ENCODE results near the gene ELP6. TPM values are rescaled to one million over a fixed set of nuclear protein-coding genes. Genes with fewer than 3 reads are reported as not detected.
"Not testable (repeated sequence)": the region's sequence is repeated elsewhere in the genome, so short reads cannot be mapped to it uniquely, and the experiment has no call there.

Gene ELP6
- total and polyA plus RNA-seq, 5 donors: 15.3 to 28.7 (median 23.0) TPM

DNA sequence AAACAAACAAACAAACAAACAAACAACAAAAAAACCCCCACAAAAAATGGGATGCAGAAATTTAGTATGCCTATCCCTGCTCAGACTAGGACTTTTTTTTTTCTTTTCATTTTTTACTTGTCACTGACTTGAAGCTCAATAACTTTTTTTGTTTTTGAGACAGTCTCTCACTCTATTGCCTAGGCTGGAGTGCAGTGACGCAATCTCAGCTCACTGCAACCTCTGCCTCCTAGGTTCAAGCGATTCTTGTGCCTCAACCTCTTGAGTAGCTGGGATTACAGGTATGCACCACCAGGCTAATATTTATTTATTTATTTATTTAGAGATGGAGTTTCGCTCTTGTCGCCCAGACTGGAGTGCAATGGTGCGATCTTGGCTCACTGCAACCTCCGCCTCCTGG is 8.2 kb downstream of the ELP6 start:
- 99% methylated on average over 6 of the region's 6 CpGs for WGBS
- H3K27ac ChIP-seq (ENCODE audit: low read length); DNase-seq; H3K9me3 ChIP-seq (ENCODE audit: control insufficient read depth, low read length); H3K4me3 ChIP-seq (ENCODE audit: low read length); ATAC-seq; H3K4me1 ChIP-seq (ENCODE audit: control insufficient read depth, insufficient read depth, low read length); H3K27me3 ChIP-seq (ENCODE audit: control insufficient read depth, insufficient read depth): not testable (repeated sequence)
- intact Hi-C loops (cut with DNase I): loop anchor here in 1 of 4 donors (10.0 kb wide), 1 partner anchor 1600 kb away; no protein-coding TSS in a partner anchor

DNA sequence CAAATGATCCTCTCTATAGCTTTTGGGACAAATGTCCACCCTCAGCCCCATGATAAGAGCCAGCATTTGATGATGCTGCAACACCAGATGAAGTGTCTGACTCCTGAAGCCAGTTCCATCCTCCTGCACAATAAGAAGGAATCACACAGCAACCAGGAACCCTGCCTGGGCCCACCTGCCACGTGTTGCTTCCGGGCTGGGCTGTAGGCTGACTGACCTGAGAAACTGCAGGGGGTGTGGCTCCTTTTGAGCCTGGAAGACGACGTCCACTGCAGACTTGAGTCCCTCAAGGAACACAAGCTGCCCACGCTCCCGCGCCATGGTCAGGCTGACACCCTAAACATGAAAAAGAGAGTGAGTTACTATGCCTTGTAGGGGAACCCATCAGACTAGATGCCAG is 9.4 kb downstream of the ELP6 start:
- Histone ChIP-seq H3K27ac (ENCODE audit: low read length) (no peak overlapping the region), H3K4me3 (ENCODE audit: low read length) (no peak overlapping the region), H3K4me1 (ENCODE audit: control insufficient read depth, insufficient read depth, low read length) (no peaks in the 10 kb centered on the region), H3K9me3 (ENCODE audit: control insufficient read depth, low read length) (no peaks in the 10 kb centered on the region), H3K27me3 (ENCODE audit: control insufficient read depth, insufficient read depth) (no peaks in the 10 kb centered on the region)
- intact Hi-C loops (cut with DNase I): loop anchor here in 1 of 4 donors (10.0 kb wide), 1 partner anchor 1599 kb away; no protein-coding TSS in a partner anchor
- DNase-seq: no peak
- WGBS: 90% methylated on average over 7 of the region's 7 CpGs
- ATAC-seq: no peak

DNA sequence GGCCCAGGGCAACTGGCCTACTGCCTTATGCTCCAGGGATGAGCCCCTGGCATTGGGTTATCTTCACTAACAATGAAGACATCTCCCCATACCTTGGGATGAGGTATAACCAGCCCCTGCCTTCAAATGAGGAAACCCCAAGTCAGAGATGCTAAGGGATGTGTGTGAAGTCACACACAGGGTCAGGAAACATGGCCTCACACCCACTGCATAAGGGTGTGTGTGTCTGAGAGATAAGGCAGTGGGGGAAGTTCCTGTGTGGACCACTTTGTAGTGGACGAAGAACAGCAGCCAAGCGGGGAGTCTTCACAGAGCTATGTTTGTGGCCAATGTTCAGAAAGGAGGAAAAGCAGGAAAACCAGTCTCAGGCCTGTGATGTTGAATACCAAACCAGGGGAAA is 10.5 kb downstream of the ELP6 start:
- no peak overlapping the region for H3K27ac ChIP-seq (ENCODE audit: low read length)
- intact Hi-C loops (cut with DNase I): loop anchor here in 1 of 4 donors (10.0 kb wide), 1 partner anchor 1598 kb away; no protein-coding TSS in a partner anchor
- ATAC-seq (no peak), DNase-seq (no peak)
- no peak overlapping the region for H3K4me3 ChIP-seq (ENCODE audit: low read length)
- 80% methylated on average over 2 of the region's 2 CpGs for WGBS
- no peaks in the 10 kb centered on the region for H3K27me3 ChIP-seq (ENCODE audit: control insufficient read depth, insufficient read depth)
- no peaks in the 10 kb centered on the region for H3K4me1 ChIP-seq (ENCODE audit: control insufficient read depth, insufficient read depth, low read length)
- no peaks in the 10 kb centered on the region for H3K9me3 ChIP-seq (ENCODE audit: control insufficient read depth, low read length)

DNA sequence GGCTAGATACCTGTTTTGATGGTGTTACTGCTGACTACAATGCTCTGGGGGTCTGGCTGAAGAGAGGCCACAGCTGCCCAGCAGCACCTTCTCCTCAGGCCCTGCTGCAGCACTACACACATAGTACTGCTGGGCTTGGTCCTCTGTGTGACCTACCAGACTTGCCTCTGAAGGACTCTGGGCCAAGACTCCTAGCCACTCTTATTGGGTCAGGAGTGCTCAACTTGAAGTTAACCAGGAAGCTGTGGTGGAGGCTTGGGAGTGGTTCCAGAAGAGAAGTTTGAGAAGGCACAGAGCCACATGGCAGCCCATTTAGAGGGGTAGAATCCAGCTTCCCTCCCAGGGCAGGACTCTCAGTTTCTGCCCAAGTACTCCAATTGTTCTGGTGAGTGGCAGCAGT is 16.6 kb downstream of the ELP6 start:
- no peak overlapping the region for H3K4me3 ChIP-seq (ENCODE audit: low read length)
- no peaks in the 10 kb centered on the region for H3K27me3 ChIP-seq (ENCODE audit: control insufficient read depth, insufficient read depth)
- DNase-seq: no peak
- H3K27ac ChIP-seq (ENCODE audit: low read length): no peak overlapping the region
- H3K4me1 ChIP-seq (ENCODE audit: control insufficient read depth, insufficient read depth, low read length): no peaks in the 10 kb centered on the region
- H3K9me3 ChIP-seq (ENCODE audit: control insufficient read depth, low read length): no peaks in the 10 kb centered on the region
- no peak for ATAC-seq
- intact Hi-C loops (cut with DNase I): no loop called here

DNA sequence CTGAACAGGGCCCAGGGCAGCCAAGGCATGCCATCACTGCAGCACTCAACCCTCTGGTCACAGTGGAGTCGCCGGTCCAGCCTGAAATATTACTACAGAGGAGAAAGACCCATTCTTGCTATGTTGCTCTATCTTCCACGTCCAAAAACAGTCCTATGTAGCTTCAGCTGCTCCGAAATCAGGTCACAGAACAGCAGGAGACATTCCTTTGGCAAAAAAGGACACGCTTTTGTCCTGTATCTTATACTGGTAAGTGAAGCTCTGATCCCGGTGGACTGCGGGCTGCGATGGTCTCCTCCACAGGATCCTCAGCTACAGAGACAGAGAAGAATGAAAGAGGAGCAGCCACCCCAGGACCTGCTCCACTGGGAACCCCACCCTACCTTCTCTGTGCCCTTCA is 17.6 kb downstream of the ELP6 start:
- intact Hi-C loops (cut with DNase I): no loop called here
- 94% methylated on average over 8 of the region's 8 CpGs for WGBS

GRCh38 chr3:47495111-47495510 is 18.4 kb downstream of the ELP6 start:
- Histone ChIP-seq H3K27ac (ENCODE audit: low read length) (no peak overlapping the region), H3K4me1 (ENCODE audit: control insufficient read depth, insufficient read depth, low read length) (no peaks in the 10 kb centered on the region), H3K9me3 (ENCODE audit: control insufficient read depth, low read length) (no peaks in the 10 kb centered on the region), H3K27me3 (ENCODE audit: control insufficient read depth, insufficient read depth) (no peaks in the 10 kb centered on the region), H3K4me3 (ENCODE audit: low read length) (no peak overlapping the region)
- WGBS: 96% methylated on average over 4 of the region's 4 CpGs
- DNase-seq (no peak), ATAC-seq (no peak)
- intact Hi-C loops (cut with DNase I): no loop called here

More for the DNA sequence above, 17.6 kb downstream of the ELP6 start:
- Histone ChIP-seq H3K27ac (ENCODE audit: low read length) (no peak overlapping the region), H3K27me3 (ENCODE audit: control insufficient read depth, insufficient read depth) (no peaks in the 10 kb centered on the region), H3K4me3 (ENCODE audit: low read length) (no peak overlapping the region), H3K9me3 (ENCODE audit: control insufficient read depth, low read length) (no peaks in the 10 kb centered on the region), H3K4me1 (ENCODE audit: control insufficient read depth, insufficient read depth, low read length) (no peaks in the 10 kb centered on the region)
- no peak for DNase-seq
- no peak for ATAC-seq

GRCh38 chr3:47491777-47492176 is 21.7 kb downstream of the ELP6 start:
- DNase-seq (no peak), ATAC-seq (no peak)
- Histone ChIP-seq H3K9me3 (ENCODE audit: control insufficient read depth, low read length) (no peaks in the 10 kb centered on the region), H3K4me3 (ENCODE audit: low read length) (no peak overlapping the region), H3K27ac (ENCODE audit: low read length) (no peak overlapping the region), H3K27me3 (ENCODE audit: control insufficient read depth, insufficient read depth) (no peaks in the 10 kb centered on the region), H3K4me1 (ENCODE audit: control insufficient read depth, insufficient read depth, low read length) (no peaks in the 10 kb centered on the region)
- 91% methylated on average over 12 of the region's 12 CpGs for WGBS
- intact Hi-C loops (cut with DNase I): no loop called here

DNA sequence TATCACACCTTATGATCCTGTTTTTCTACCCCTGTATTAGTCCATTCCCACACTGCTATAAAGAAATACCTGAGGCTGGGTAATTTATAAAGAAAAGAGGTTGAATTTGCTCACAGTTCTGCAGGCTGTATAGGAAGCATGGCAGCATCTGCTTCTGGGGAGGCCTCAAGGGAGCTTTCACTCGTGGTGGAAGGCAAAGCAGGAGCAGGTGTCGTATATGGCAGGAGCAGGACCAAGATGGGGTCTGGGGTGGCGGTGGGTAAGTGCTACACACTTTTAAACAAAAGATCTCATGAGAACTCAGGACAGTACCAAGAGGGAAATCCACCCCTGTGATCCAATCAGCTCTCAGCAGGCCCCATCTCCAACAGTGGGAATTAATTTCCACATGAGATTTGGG is 22.3 kb downstream of the ELP6 start:
- intact Hi-C loops (cut with DNase I): no loop called here
- Histone ChIP-seq H3K27ac (ENCODE audit: low read length) (no peak overlapping the region), H3K4me1 (ENCODE audit: control insufficient read depth, insufficient read depth, low read length) (no peaks in the 10 kb centered on the region), H3K9me3 (ENCODE audit: control insufficient read depth, low read length) (no peaks in the 10 kb centered on the region), H3K27me3 (ENCODE audit: control insufficient read depth, insufficient read depth) (no peaks in the 10 kb centered on the region), H3K4me3 (ENCODE audit: low read length) (no peak overlapping the region)
- 84% methylated on average over 3 of the region's 3 CpGs for WGBS
- ATAC-seq (no peak), DNase-seq (no peak)

DNA sequence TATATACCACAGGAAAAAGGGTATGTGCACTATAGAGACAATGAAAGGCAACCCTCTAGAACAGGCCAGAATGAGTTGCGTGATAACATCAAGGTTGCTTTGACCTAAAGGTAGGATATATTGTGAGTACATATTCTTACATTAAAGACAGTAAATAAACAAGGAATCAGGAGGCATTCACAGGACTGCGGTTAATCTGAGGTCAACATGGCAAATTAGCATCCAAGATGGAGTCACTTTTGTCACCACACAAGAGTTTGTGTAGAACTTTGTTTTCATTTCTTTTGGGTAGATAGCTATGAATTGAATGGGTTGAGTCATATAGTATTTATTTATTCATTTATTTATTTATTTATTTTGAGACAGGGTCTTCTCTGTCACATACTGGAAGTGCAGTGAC is 26.2 kb downstream of the ELP6 start:
- no peak overlapping the region for H3K4me3 ChIP-seq (ENCODE audit: low read length)
- DNase-seq (no peak), ATAC-seq (no peak)
- WGBS: 97% methylated on average over 2 of the region's 2 CpGs
- H3K27me3 ChIP-seq (ENCODE audit: control insufficient read depth, insufficient read depth): no peaks in the 10 kb centered on the region
- H3K27ac ChIP-seq (ENCODE audit: low read length): no peak overlapping the region
- intact Hi-C loops (cut with DNase I): no loop called here
- no peaks in the 10 kb centered on the region for H3K4me1 ChIP-seq (ENCODE audit: control insufficient read depth, insufficient read depth, low read length)
- no peaks in the 10 kb centered on the region for H3K9me3 ChIP-seq (ENCODE audit: control insufficient read depth, low read length)

- DNase-seq (no peak), ATAC-seq (no peak)
- H3K9me3 ChIP-seq (ENCODE audit: control insufficient read depth, low read length): no peaks in the 10 kb centered on the region
- WGBS: 88% methylated on average over 3 of the region's 3 CpGs
- no peak overlapping the region for H3K4me3 ChIP-seq (ENCODE audit: low read length)
- no peaks in the 10 kb centered on the region for H3K4me1 ChIP-seq (ENCODE audit: control insufficient read depth, insufficient read depth, low read length)
- no peak overlapping the region for H3K27ac ChIP-seq (ENCODE audit: low read length)
- H3K27me3 ChIP-seq (ENCODE audit: control insufficient read depth, insufficient read depth): no peaks in the 10 kb centered on the region
- intact Hi-C loops (cut with DNase I): no loop called here
These were observed 27.7 kb downstream of the ELP6 start for GRCh38 chr3:47485812-47486211.

DNA sequence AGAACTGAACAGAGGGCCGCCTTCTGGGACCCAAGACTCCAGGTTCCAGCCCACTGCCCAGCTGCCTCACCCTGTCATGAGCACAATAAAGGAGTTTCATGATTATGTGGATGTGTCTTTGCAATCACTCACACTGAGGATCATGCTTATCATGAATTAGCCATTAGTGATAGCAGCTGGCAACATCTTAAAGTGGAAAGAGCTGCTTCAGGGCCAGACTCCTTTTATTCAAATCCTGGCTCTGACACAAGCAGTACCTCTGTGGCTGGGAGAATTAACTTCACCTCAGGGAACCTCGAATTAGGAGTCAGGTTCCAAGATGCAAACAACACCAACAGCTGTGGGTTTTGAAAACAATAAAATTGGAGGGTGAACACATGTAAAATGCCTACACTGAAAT is 31.1 kb downstream of the ELP6 start:
- H3K27ac ChIP-seq (ENCODE audit: low read length): no peak overlapping the region
- ATAC-seq (no peak), DNase-seq (no peak)
- H3K4me1 ChIP-seq (ENCODE audit: control insufficient read depth, insufficient read depth, low read length): no peaks in the 10 kb centered on the region
- no peaks in the 10 kb centered on the region for H3K27me3 ChIP-seq (ENCODE audit: control insufficient read depth, insufficient read depth)
- 47% methylated on average over 2 of the region's 2 CpGs for WGBS
- no peak overlapping the region for H3K4me3 ChIP-seq (ENCODE audit: low read length)
- no peaks in the 10 kb centered on the region for H3K9me3 ChIP-seq (ENCODE audit: control insufficient read depth, low read length)
- intact Hi-C loops (cut with DNase I): no loop called here

DNA sequence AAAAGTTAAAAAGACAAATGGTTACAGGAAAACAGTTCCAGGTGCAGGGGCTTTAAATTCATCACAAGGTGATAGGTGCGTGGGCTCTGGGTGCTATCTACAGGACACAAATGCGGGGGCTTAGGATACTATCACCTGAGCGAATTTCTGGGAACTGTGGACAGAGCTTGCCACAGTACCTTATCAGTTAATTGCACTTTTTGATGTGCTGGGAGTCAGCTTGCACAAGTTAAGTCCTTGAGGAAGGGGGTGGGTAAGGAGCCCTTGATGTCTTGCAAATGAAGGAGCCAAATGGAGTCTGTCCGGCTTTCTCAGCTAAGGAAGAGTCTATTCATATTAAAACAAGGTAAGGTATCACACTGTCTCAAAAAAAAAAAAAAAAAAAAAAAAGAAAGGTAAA is 31.7 kb downstream of the ELP6 start:
- ATAC-seq; H3K27me3 ChIP-seq (ENCODE audit: control insufficient read depth, insufficient read depth); H3K9me3 ChIP-seq (ENCODE audit: control insufficient read depth, low read length); H3K27ac ChIP-seq (ENCODE audit: low read length); intact Hi-C loops (cut with DNase I); H3K4me1 ChIP-seq (ENCODE audit: control insufficient read depth, insufficient read depth, low read length); H3K4me3 ChIP-seq (ENCODE audit: low read length); DNase-seq: not testable (repeated sequence)
- 65% methylated on average over 4 of the region's 4 CpGs for WGBS
